ENCODE data around the gene NAA50.

DNA sequence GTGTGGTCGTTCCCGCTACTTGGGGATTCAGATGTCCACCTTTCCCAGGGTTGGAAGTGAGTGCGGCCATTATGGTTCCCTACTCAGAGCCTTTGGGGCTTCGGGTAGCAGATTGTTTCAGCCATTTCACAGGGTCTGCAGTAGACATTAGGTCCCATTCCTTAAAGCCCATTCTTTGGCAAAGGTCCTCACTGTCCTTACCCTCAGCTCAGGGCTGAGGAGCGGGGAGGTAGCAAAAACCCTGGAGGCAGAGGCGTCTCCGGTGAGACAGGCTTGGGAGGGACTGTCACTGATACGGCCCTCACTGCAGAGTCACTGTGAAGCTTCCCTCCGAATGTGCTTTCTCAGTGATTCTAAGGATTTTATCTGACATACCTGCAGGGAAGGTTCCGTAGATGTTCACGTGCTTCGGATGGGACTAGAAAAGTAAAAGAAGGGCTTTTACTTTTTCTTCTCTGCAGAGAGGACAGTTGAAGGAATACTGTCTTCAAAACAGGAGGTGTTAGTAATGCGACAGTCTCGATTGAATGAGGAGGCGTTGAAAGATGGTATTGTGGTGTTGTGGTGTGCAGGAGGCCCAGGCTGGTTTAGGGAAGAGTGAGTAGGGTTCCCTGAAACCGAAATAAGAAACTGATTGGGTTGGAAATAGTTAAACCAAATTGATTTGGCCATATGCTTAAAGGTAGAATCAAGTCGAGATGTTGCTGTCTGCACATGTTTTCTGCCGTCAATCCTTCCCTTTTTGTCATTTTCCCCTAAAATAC, 1.4 kb upstream of the NAA50 start:
- TF ChIP-seq, protein P1, sequence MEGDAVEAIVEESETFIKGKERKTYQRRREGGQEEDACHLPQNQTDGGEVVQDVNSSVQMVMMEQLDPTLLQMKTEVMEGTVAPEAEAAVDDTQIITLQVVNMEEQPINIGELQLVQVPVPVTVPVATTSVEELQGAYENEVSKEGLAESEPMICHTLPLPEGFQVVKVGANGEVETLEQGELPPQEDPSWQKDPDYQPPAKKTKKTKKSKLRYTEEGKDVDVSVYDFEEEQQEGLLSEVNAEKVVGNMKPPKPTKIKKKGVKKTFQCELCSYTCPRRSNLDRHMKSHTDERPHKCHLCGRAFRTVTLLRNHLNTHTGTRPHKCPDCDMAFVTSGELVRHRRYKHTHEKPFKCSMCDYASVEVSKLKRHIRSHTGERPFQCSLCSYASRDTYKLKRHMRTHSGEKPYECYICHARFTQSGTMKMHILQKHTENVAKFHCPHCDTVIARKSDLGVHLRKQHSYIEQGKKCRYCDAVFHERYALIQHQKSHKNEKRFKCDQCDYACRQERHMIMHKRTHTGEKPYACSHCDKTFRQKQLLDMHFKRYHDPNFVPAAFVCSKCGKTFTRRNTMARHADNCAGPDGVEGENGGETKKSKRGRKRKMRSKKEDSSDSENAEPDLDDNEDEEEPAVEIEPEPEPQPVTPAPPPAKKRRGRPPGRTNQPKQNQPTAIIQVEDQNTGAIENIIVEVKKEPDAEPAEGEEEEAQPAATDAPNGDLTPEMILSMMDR (IDR thresholded peaks at IDR 0.05; ENCODE audit: extremely low read depth in 1 of 2, insufficient read depth in 1 of 2, low read depth in 1 of 2, low read length in 2 of 2), result no peak
- TF ChIP-seq GATA2 (IDR thresholded peaks at IDR 0.05; ENCODE audit: insufficient read depth, insufficient read length, low read depth, low read length) (no peak), POLR2A (IDR thresholded peaks at IDR 0.05; ENCODE audit: low read depth, low read length) (no peak), MYC (IDR thresholded peaks at IDR 0.05; ENCODE audit: low read depth, low read length) (no peak), FOS (IDR thresholded peaks at IDR 0.05; ENCODE audit: borderline replicate concordance, insufficient read depth, low read length) (no peak), POLR2AphosphoS5 (IDR thresholded peaks at IDR 0.05; ENCODE audit: insufficient read depth, low read depth, low read length) (no peak)
- TF ChIP-seq, protein P2, sequence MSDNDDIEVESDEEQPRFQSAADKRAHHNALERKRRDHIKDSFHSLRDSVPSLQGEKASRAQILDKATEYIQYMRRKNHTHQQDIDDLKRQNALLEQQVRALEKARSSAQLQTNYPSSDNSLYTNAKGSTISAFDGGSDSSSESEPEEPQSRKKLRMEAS (IDR thresholded peaks at IDR 0.05; ENCODE audit: insufficient read depth, insufficient read length), result no peak
